Stimulated activated CD4-positive, alpha-beta T cell treated with anti-CD3 and anti-CD28 coated beads, Interleukin-12 subunit alpha, Interleukin-12 subunit beta, amount 100 ng/mL, for 48 hours (primary cell): Measurements from ENCODE around the gene TCF7L2.

Experiments used
- DNase-seq, 3 donors: peaks; one replicate each; pipeline ENCODE4 v3.0.0-alpha.2; 2020; ENCODE audit warnings: low read depth in 2 of 3, low spot score in 1 of 3

The TCF7L2 gene

GRCh38 chr10:112991888-112992491 is 41.9 kb downstream of the TCF7L2 start:
- no peak for DNase-seq

GRCh38 chr10:112996462-112996861 is 46.4 kb downstream of the TCF7L2 start:
- no peak for DNase-seq

GRCh38 chr10:112999102-112999501 is 49.1 kb downstream of the TCF7L2 start:
- DNase-seq, result no peak

- no peak for DNase-seq
Measured at GRCh38 chr10:113000442-113000841, 50.4 kb downstream of the TCF7L2 start.

GRCh38 chr10:113000876-113001598 is 51.0 kb downstream of the TCF7L2 start:
- no peak for DNase-seq

- DNase-seq, result no peak
Measured at GRCh38 chr10:113001599-113002448, 51.8 kb downstream of the TCF7L2 start.

GRCh38 chr10:113002449-113002777 is 52.4 kb downstream of the TCF7L2 start:
- no peak for DNase-seq

GRCh38 chr10:113003052-113003451 is 53.0 kb downstream of the TCF7L2 start:
- DNase-seq, result no peak

GRCh38 chr10:113004069-113004618 is 54.1 kb downstream of the TCF7L2 start:
- no peak for DNase-seq

GRCh38 chr10:113005380-113005779 is 55.3 kb downstream of the TCF7L2 start:
- no peak for DNase-seq

GRCh38 chr10:113006656-113007342 is 56.8 kb downstream of the TCF7L2 start:
- no peak for DNase-seq

GRCh38 chr10:113007343-113007771 is 57.3 kb downstream of the TCF7L2 start:
- DNase-seq, result peak in 2 of 3 donors; percentile 3 to 16

- DNase-seq, result no peak
Measured at GRCh38 chr10:113007821-113008220, 57.8 kb downstream of the TCF7L2 start.

GRCh38 chr10:113011592-113012374 is 61.7 kb downstream of the TCF7L2 start:
- DNase-seq, result no peak

GRCh38 chr10:113015201-113015600 is 65.2 kb downstream of the TCF7L2 start:
- DNase-seq, result no peak

GRCh38 chr10:113017376-113017775 is 67.3 kb downstream of the TCF7L2 start:
- no peak for DNase-seq

- no peak for DNase-seq
Measured at GRCh38 chr10:113018034-113018433, 68.0 kb downstream of the TCF7L2 start.

GRCh38 chr10:113019096-113019495 is 69.0 kb downstream of the TCF7L2 start:
- no peak for DNase-seq

GRCh38 chr10:113019692-113020474 is 69.8 kb downstream of the TCF7L2 start:
- DNase-seq, result no peak

GRCh38 chr10:113020475-113020753 is 70.4 kb downstream of the TCF7L2 start:
- DNase-seq, result no peak
